WI38 (cell line): ENCODE data around the gene FSD1.

ENCODE experiments used
- H3K4me3 ChIP-seq: 2 replicates; pipeline ENCODE4 v1.5.1; 2011; ENCODE audit warnings: low read depth, mild to moderate bottlenecking, control low read depth, low read length
- CTCF ChIP-seq: IDR thresholded peaks from 2 replicates; pipeline ENCODE4 v1.5.1; 2012; ENCODE audit warnings: low read depth, mild to moderate bottlenecking, control low read depth, low read length

Gene FSD1

GRCh38 chr19:4350726-4351125, 46.3 kb downstream of the FSD1 start:
- TF ChIP-seq CTCF: no peak
- no peak overlapping the region for H3K4me3 ChIP-seq

- TF ChIP-seq CTCF: peak; percentile 94
- H3K4me3 ChIP-seq: no peak overlapping the region
Observed at GRCh38 chr19:4352701-4353121, 48.3 kb downstream of the FSD1 start.

GRCh38 chr19:4354282-4354681, 49.9 kb downstream of the FSD1 start:
- TF ChIP-seq CTCF: no peak

GRCh38 chr19:4354897-4355296, 50.5 kb downstream of the FSD1 start:
- no peak for TF ChIP-seq CTCF
- H3K4me3 ChIP-seq: no peak overlapping the region

More at GRCh38 chr19:4354282-4354681, 49.9 kb downstream of the FSD1 start:
- no peak overlapping the region for H3K4me3 ChIP-seq

- no peak for TF ChIP-seq CTCF
- no peak overlapping the region for H3K4me3 ChIP-seq
Observed at GRCh38 chr19:4357095-4357797, 52.8 kb downstream of the FSD1 start.

- TF ChIP-seq CTCF: no peak
- no peak overlapping the region for H3K4me3 ChIP-seq
Observed at GRCh38 chr19:4357921-4358326, 53.5 kb downstream of the FSD1 start.

GRCh38 chr19:4358709-4359626, 54.6 kb downstream of the FSD1 start:
- no peak for TF ChIP-seq CTCF
- no peak overlapping the region for H3K4me3 ChIP-seq
